ENCODE results near the gene COL18A1. TPM values are rescaled to one million over a fixed set of nuclear protein-coding genes. Genes with fewer than 3 reads are reported as not detected.
A peak's percentile ranks its signal among the peaks of the same experiment; 100 is the strongest.

Gene COL18A1
- total and polyA plus RNA-seq, 2 of the 8 experiments (the other 6 are each of a cell fraction or from before 2014, with no cell fraction given), result 145 to 201 TPM

- Histone ChIP-seq H3K9me3 (ENCODE audit: insufficient read depth in 2 of 2, low read depth in 1 of 2, low read length in 1 of 2) (no peaks in the 10 kb centered on the region), H3K27me3 (replicated peaks in 1 of 4; ENCODE audit: control insufficient read depth in 3 of 4, extremely low read depth in 1 of 4, insufficient read depth in 3 of 4, low read length in 3 of 4) (no peaks in the 10 kb centered on the region; a peak in 1 of 7 replicates), H4K5ac (ENCODE audit: insufficient read length, low read depth, low read length) (no peak overlapping the region), H3K4me2 (ENCODE audit: insufficient read depth in 1 of 2, low read depth in 2 of 2, low read length in 2 of 2) (no peak overlapping the region), H3K79me2 (ENCODE audit: control insufficient read depth in 1 of 2, insufficient read depth in 2 of 2, low read length in 2 of 2) (peaks cover 0 to 7% of the 10 kb centered on the region in 2 experiments; a peak in 1 of 4 replicates), H2BK120ac (replicated peaks; ENCODE audit: low read depth, low read length) (no peak overlapping the region), H3K23ac (ENCODE audit: insufficient read length) (no peak overlapping the region), H2AK5ac (ENCODE audit: low read depth, low read length) (no peak overlapping the region), H3K4me1 (replicated peaks in 1 of 4; ENCODE audit: control insufficient read depth in 3 of 4, insufficient read depth in 4 of 4, low read length in 3 of 4) (peaks cover 0 to 17% (median 11%) of the 10 kb centered on the region in 4 experiments; a peak in 4 of 7 replicates), H2BK15ac (ENCODE audit: low read length) (0 out of 2 replicates have a peak overlapping the region, but pooled peaks have one; percentile 81), H2AFZ (ENCODE audit: low read length) (no peak overlapping the region), H4K20me1 (replicated peaks in 1 of 2; ENCODE audit: control insufficient read depth in 1 of 2, insufficient read depth in 2 of 2, low read length in 2 of 2) (no peaks in the 10 kb centered on the region), H3K4me3 (ENCODE audit: extremely low read depth in 1 of 4, insufficient read depth in 2 of 4, low read depth in 3 of 4, low read length in 4 of 4) (no peak overlapping the region), H4K91ac (replicated peaks; ENCODE audit: insufficient read length, low read length) (no peak overlapping the region), H4K8ac (ENCODE audit: extremely low read depth, insufficient read depth, low read length) (no peak overlapping the region), H3K56ac (replicated peaks; ENCODE audit: insufficient read length, low read depth, low read length) (no peak overlapping the region), H3K4ac (replicated peaks; ENCODE audit: insufficient read length, low read depth, low read length) (no peak overlapping the region), H3K79me1 (ENCODE audit: low read depth, low read length) (no peaks in the 10 kb centered on the region), H3K18ac (ENCODE audit: extremely low read depth, low read length) (no peak overlapping the region), H3K14ac (ENCODE audit: insufficient read length) (no peak overlapping the region), H3K36me3 (ENCODE audit: control insufficient read depth in 2 of 4, insufficient read depth in 4 of 4, low read length in 3 of 4) (no peaks in the 10 kb centered on the region), H2BK5ac (ENCODE audit: low read depth, low read length) (no peak overlapping the region), H3K27ac (ENCODE audit: low read depth, low read length) (no peak overlapping the region), H3K9ac (replicated peaks in 1 of 4; ENCODE audit: extremely low read depth in 1 of 4, low read depth in 3 of 4, low read length in 3 of 4) (no peak overlapping the region), H3K23me2 (ENCODE audit: low read depth, low read length) (peaks cover 6% of the 10 kb centered on the region; the same call in 1 of the 2 replicates), H2BK12ac (ENCODE audit: low read depth, low read length) (0 out of 2 replicates have a peak overlapping the region, but pooled peaks have one; percentile 27), H2BK20ac (ENCODE audit: low read length) (no peak overlapping the region)
- 86% methylated on average over 22 of the region's 22 CpGs; no CpG with 5 or more reads in 1 of the 2 experiments for WGBS, 2 experiments (ENCODE audit: extremely low coverage in 1 of 2, insufficient coverage in 1 of 2, insufficient read length in 1 of 2, insufficient replicate concordance in 2 of 2, low coverage in 1 of 2, low lambda C conversion rate in 2 of 2, missing lambda C conversion rate in 1 of 2)
- POLR2A ChIA-PET (ENCODE audit: partially characterized antibody), result no interaction called here
- no peak for FAIRE-seq
- CTCF ChIA-PET (ENCODE audit: partially characterized antibody), result interaction anchor here (1.4 kb wide), 1 partner anchor 51 kb away, joined by 5 read pairs; no protein-coding TSS in a partner anchor
- DNase-seq (ENCODE audit: low read depth in 1 of 2, low spot score in 2 of 2), result peak in 1 of 2 experiments; percentile 38
- no peak for TF ChIP-seq ZNF274 (IDR thresholded peaks at IDR 0.05; ENCODE audit: borderline replicate concordance, extremely low read depth, low read length)
Observed at GRCh38 chr21:45545691-45546531, 140.9 kb downstream of the COL18A1 start.

All from H1 (cell line).